CD4-positive, alpha-beta T cell treated with Interferon alpha-2 for 1 hour (primary cell): ENCODE results near the gene NUP62CL.

Experiments
- DNase-seq, 2 donors: peaks; one replicate each; pipeline ENCODE4 v3.0.0-alpha.2; 2020 to 2022

The NUP62CL gene

GRCh38 chrX:107146670-107147069, 59.6 kb downstream of the NUP62CL start:
- DNase-seq = no peak

GRCh38 chrX:107135965-107136307, 70.3 kb downstream of the NUP62CL start:
- DNase-seq = no peak

- DNase-seq = peak in 1 of 2 donors; percentile 7
Observed at GRCh38 chrX:107135049-107135964, 70.9 kb downstream of the NUP62CL start.

GRCh38 chrX:107123750-107124149, 82.5 kb downstream of the NUP62CL start:
- no peak for DNase-seq

- DNase-seq = no peak
Observed at GRCh38 chrX:107119283-107119682, 87.0 kb downstream of the NUP62CL start.

- peak; percentile 74 to 82 for DNase-seq
Observed at GRCh38 chrX:107118322-107119147, 87.7 kb downstream of the NUP62CL start, which contains the start of gene RBM41. Gene RBM41, minus strand, starts transcription at chrX:107118822. Its CDS starts 49 bp downstream, at chrX:107118773.

GRCh38 chrX:107117993-107118321, 88.3 kb downstream of the NUP62CL start:
- no peak for DNase-seq

- DNase-seq = no peak
Observed at GRCh38 chrX:107107459-107107858, 98.8 kb downstream of the NUP62CL start.

- no peak for DNase-seq
Observed at GRCh38 chrX:107102980-107103379, 103.3 kb downstream of the NUP62CL start.

GRCh38 chrX:107076158-107076557, 130.1 kb downstream of the NUP62CL start:
- no peak for DNase-seq
